Suppressor macrophage treated with lipopolysaccharide for 4 hours (primary cell): Measurements from ENCODE around the gene CRB1.
A peak's percentile ranks its signal among the peaks of the same experiment; 100 is the strongest.

ENCODE experiments used
- DNase-seq: peaks from one replicate; pipeline ENCODE4 v3.0.0-alpha.2; 2020

Gene CRB1

GRCh38 chr1:197268012-197268411 is at the start of gene CRB1:
Gene CRB1 (plus strand): TSS chr1:197268252. CDS start chr1:197268413, 161 bp downstream.
- DNase-seq = no peak

- no peak for DNase-seq
These were observed 49.2 kb upstream of the CRB1 start for GRCh38 chr1:197218857-197219256.

DNA sequence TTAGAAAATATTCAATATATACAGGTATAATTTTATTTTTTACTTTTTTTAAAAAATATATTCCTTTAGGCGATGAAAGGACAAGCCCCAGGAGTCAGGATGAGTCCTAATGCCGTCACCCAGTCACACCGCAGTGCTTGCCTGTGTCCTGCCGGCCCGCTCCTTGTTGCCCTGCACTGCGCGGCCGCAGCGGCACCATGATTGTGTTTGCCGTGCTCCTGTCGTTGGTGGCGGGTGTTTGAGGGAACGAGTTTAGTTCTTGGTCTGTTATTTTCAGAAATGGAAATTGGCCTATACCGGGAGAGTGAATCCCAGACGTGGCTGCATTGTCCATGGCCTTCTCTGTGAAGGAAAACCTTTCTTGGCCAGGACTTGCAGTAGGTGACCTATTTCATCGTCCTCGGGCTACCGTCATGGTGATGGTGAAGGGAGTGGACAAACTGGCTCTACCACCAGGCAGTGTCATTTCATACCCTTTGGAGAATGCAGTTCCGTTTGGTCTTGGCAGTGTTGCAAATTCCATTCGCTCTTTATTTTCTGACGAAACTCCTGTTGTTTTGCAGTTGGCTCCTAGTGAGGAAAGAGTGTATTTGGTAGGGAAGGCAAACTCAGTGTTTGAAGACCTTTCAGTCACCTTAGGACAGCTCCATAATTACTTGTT is 45.9 kb upstream of the CRB1 start:
- DNase-seq = no peak

- DNase-seq = no peak
These were observed 45.3 kb upstream of the CRB1 start for GRCh38 chr1:197222780-197223179.

- no peak for DNase-seq
These were observed 43.9 kb upstream of the CRB1 start for GRCh38 chr1:197224160-197224559.

DNA sequence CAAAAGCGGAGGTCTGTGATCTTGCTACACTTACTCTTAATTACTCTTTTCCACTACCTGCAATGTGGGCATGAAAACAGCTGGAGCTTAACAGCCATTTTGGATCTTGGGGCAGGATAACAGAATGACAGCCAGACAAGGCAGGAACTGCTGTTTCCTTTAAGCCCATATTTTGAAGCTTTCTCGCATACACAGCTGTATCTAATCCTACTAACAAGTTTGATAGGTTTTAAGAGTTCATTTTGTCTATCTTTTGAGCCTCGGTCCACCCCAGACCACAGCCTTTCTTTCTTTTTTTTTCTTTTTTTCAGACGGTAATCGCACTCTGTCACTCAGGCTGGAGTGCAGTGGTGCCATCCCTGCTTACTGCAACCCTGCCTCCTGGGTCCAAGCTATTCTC is 42.4 kb upstream of the CRB1 start:
- no peak for DNase-seq

DNA sequence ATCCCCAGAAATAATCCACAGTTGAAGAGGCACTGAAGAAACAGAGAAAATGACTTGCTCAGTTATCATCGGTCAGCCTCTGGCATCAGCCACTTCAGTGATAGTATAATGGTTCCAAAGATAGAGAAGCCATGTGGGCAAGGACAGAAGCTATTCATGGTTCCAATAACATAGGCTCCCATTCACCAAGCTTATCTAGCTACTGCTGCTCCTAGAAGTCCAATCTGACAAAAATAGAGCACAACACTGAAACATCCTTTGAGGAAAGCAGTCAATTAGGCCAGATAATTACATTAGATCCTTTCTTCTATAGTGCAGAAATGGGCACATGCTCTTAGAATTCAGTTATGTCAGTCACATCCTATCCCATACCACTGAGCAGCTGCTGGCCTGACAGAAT is 33.5 kb upstream of the CRB1 start:
- DNase-seq = no peak

DNA sequence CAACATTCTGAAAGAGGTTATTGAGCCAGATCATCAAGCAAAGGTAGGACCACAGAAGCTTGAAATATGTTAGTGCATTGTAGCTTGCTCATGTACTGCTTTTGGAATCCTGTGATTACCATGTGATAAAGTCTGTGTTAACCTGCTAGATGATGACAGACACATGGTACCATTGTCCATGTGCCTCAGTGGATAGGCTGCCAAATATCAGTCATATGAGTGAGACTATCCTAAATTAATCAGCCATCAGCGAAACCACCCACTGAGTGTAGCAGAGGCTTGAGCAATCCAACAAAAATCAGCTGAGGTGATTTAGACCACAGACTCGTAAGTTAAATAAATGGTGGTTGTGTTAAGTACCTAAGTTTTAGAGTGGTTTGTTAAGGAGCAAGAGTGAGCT is 32.7 kb upstream of the CRB1 start:
- no peak for DNase-seq

- no peak for DNase-seq
These were observed 20.6 kb upstream of the CRB1 start for GRCh38 chr1:197247465-197247864.

DNA sequence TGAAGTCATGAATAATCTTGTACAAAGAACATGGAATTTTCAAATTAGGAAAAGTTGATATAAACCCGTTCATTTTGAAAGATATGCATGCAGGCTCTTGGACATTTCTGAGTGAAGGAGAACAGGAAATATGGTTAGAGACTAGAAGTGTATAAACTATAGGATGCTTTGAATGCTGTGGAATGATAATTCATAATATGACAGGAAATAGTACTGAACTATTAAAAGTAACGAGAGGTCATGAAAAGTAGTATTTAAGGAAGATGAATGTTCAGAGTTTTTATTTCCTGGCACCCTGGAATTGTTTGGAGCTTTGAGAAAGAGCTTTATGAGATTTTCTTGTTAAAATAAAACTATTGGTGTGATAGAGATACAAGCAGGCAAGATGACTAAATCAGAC is 18.7 kb upstream of the CRB1 start:
- no peak for DNase-seq

- no peak for DNase-seq
These were observed 17.4 kb upstream of the CRB1 start for GRCh38 chr1:197250616-197251015.

- no peak for DNase-seq
These were observed 15.1 kb upstream of the CRB1 start for GRCh38 chr1:197252973-197253372.

- no peak for DNase-seq
These were observed 13.2 kb upstream of the CRB1 start for GRCh38 chr1:197254866-197255265.

GRCh38 chr1:197264936-197265567 is 3.0 kb upstream of the CRB1 start:
- DNase-seq = no peak

DNA sequence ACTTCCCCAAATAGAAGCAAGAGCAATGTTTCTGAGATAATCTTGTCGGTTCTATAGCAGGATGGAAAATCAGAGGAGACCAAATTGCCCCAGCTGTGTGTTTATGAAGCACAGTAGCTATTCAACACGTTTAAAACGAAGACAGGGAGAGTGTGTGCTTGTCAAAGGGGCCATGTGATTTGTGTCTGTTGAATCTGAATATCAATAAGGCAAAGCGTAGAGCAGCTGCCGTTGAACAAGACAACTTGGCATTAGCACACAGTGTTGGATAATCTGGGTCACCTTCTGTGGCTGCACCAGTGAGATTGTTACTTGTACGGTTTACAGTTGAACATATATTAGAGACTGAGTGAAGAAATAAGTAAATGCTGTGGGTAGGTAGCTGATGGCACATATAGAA is 1.0 kb downstream of the CRB1 start:
- DNase-seq = no peak

- no peak for DNase-seq
These were observed 4.7 kb downstream of the CRB1 start for GRCh38 chr1:197272791-197273190.

GRCh38 chr1:197277166-197277565 is 9.1 kb downstream of the CRB1 start:
- no peak for DNase-seq

DNA sequence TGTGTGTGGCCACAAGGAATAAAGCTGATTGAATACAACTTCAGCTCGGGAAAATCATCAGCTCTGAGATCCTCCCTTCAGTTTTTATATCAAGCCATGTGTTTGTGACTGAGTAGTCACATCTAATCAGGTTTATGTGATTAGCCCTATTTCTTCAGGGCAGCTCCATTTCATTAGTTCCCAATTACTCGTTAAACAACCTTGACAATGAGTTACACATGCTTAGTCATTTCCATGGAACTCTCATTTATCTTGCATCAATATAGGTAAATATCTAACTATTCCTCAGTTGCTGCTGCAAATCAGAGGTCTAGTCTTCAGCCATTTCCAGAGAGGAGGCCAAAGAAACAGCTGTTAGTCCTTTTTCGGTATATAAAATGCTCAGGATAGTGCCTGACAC is 16.3 kb downstream of the CRB1 start:
- no peak for DNase-seq

- peak; percentile 42 for DNase-seq
These were observed 16.9 kb downstream of the CRB1 start for GRCh38 chr1:197284966-197285365.

DNA sequence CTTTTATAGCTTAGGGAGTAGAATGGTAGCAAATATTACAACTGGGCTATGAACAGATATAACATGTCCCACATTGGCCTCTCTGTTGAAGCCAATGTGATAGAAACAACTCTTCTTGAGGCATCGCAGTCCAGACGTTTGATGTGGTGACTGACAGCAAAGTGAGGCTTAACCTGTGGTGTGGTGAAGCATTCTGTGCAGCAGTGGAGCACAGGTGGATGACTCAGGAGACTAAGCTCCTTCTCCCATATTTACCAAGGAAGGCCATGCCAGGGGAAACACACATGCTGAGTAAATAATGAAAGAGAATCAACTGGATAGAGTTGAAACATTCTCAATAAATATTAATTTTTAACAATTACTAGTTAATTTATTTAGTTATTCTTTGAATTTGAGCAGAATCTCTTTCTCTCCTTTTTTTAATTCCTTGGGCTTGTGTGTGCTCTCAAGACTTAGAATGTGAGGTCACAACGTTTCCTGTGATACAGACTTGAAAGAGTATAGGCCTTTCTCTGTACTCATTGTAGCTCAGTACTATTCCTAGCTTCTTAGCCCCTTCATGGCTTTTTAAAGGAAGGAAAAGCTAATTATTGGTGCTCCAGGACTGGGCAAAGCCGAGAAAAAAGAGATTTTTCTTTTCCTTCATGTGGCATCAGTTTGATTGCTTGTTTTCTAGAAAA is 17.6 kb downstream of the CRB1 start:
- no peak for DNase-seq

DNA sequence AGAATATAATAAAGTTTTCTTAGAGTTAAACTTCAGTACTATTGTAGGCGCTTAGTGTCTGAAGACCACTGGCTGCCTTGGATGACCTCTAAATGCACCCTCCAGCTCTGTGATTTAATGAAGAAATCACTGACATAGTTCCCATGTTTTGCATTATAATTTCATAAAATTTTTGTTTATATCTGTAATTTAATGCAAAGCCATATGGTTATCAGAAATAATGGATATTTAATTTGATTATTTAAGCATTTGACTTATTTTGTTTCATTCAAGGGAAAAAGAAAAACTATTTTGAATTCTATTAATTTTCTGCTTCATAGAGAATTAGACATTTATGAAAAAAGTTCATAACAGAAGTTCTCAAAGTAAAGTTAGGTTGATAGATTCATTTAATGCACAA is 18.6 kb downstream of the CRB1 start:
- no peak for DNase-seq

GRCh38 chr1:197287863-197288262 is 19.8 kb downstream of the CRB1 start:
- DNase-seq = no peak

GRCh38 chr1:197302775-197303174 is 34.7 kb downstream of the CRB1 start:
- no peak for DNase-seq

DNA sequence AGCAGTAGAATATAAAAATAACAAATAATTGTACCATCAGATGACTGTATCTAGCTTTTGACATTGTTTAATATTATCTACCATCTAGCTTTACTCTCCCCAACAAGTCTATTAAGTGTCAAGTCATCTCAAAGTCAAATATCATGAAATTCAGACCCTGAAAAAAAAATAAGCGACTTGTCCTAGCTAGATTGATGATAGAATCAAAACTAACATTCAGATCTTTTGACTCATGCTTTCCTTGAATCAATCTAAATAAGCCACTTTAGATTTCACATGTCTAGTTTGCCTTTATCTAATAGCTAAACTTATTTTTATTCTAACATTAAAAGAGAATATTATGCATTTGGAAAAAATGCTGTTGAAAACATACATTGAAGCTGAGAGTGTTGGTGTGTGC is 35.4 kb downstream of the CRB1 start:
- DNase-seq = no peak
